Astrocyte (in vitro differentiated cells and primary cell): ENCODE results near the gene ZBTB7C.

Source experiments
- CTCF ChIP-seq: IDR thresholded peaks from 2 replicates; pipeline ENCODE4 v1.5.1; 2011; ENCODE audit warnings: low read depth, mild to moderate bottlenecking, inconsistent platforms, low read length, moderate library complexity; ENCODE audit not compliant: insufficient read depth
- EZH2 ChIP-seq: IDR thresholded peaks from 2 replicates; pipeline ENCODE4 v1.6.1; 2012; ENCODE audit warnings: mild to moderate bottlenecking, low read length, inconsistent platforms; ENCODE audit not compliant: insufficient read depth

- TF ChIP-seq CTCF (no peak), EZH2 (no peak)
Measured at GRCh38 chr18:48036641-48037421, 372.4 kb downstream of the ZBTB7C start.
